WTC11 (cell line): ENCODE measurements around the gene PPIB. TPM values are rescaled to one million over a fixed set of nuclear protein-coding genes. Genes with fewer than 3 reads are reported as not detected.
A peak's percentile ranks its signal among the peaks of the same experiment; 100 is the strongest.

Source experiments
- ARID4B ChIP-seq: sonication (generic); formaldehyde crosslinking; IDR thresholded peaks from 2 replicates; pipeline ENCODE4 v1.8.0; 2023; ENCODE audit warnings: missing genetic modification reagents, mild to moderate bottlenecking, borderline replicate concordance
- CTCF ChIP-seq: fragments of 200-600 bp; IDR thresholded peaks from 2 replicates; pipeline ENCODE4 v1.8.0; 2022; ENCODE audit warnings: antibody characterized with exemption
- E2F5 ChIP-seq: sonication (generic); formaldehyde crosslinking; IDR thresholded peaks from 2 replicates; pipeline ENCODE4 v1.8.1; 2022; ENCODE audit warnings: mild to moderate bottlenecking, moderate library complexity, missing genetic modification reagents
- ETV6 ChIP-seq: sonication (generic); formaldehyde crosslinking; IDR thresholded peaks from 2 replicates; pipeline ENCODE4 v1.8.1; 2022; ENCODE audit warnings: mild to moderate bottlenecking, missing genetic modification reagents
- FOXK1 ChIP-seq: sonication (generic); formaldehyde crosslinking; IDR thresholded peaks from 2 replicates; pipeline ENCODE4 v1.8.0; 2022; ENCODE audit warnings: mild to moderate bottlenecking, moderate library complexity, missing genetic modification reagents
- FOXP4 ChIP-seq: sonication (generic); formaldehyde crosslinking; IDR thresholded peaks from 2 replicates; pipeline ENCODE4 v1.8.0; 2022; ENCODE audit warnings: mild to moderate bottlenecking, missing genetic modification reagents
- GRHL2 ChIP-seq: fragments of 250-450 bp; sonication (Bioruptor Pico); IDR thresholded peaks from 2 replicates; pipeline ENCODE4 v1.8.0; 2022; ENCODE audit warnings: mild to moderate bottlenecking, moderate library complexity; ENCODE audit not compliant: insufficient replicate concordance, severe bottlenecking
- JAZF1 ChIP-seq: fragments of 250-450 bp; sonication (Bioruptor Pico); IDR thresholded peaks from 2 replicates; pipeline ENCODE4 v1.9.0; 2021; ENCODE audit warnings: moderate library complexity, mild to moderate bottlenecking, inconsistent platforms
- KAT7 ChIP-seq: sonication (generic); formaldehyde crosslinking; IDR thresholded peaks from 2 replicates; pipeline ENCODE4 v1.8.1; 2023; ENCODE audit warnings: missing genetic modification reagents, mild to moderate bottlenecking, borderline replicate concordance
- MYBL2 ChIP-seq: sonication (generic); formaldehyde crosslinking; IDR thresholded peaks from 2 replicates; pipeline ENCODE4 v1.8.1; 2023; ENCODE audit warnings: mild to moderate bottlenecking, moderate library complexity, missing genetic modification reagents
- PRDM15 ChIP-seq: sonication (generic); formaldehyde crosslinking; IDR thresholded peaks from 2 replicates; pipeline ENCODE4 v1.8.0; 2022; ENCODE audit warnings: missing genetic modification reagents
- PRRX2 ChIP-seq: fragments of 250-450 bp; sonication (Bioruptor Pico); IDR thresholded peaks from 2 replicates; pipeline ENCODE4 v1.8.0; 2021; ENCODE audit warnings: mild to moderate bottlenecking
- SMAD3 ChIP-seq: sonication (generic); formaldehyde crosslinking; IDR thresholded peaks from 2 replicates; pipeline ENCODE4 v1.8.0; 2022; ENCODE audit warnings: missing genetic modification reagents, mild to moderate bottlenecking, borderline replicate concordance
- TEAD4 ChIP-seq: sonication (generic); formaldehyde crosslinking; IDR thresholded peaks from 2 replicates; pipeline ENCODE4 v1.8.0; 2022; ENCODE audit warnings: mild to moderate bottlenecking, missing genetic modification reagents
- TP53 ChIP-seq: sonication (generic); formaldehyde crosslinking; IDR thresholded peaks from 2 replicates; pipeline ENCODE4 v1.8.1; 2023; ENCODE audit warnings: mild to moderate bottlenecking, missing genetic modification reagents
- USF2 ChIP-seq: sonication (generic); formaldehyde crosslinking; IDR thresholded peaks from 2 replicates; pipeline ENCODE4 v1.8.1; 2023; ENCODE audit warnings: mild to moderate bottlenecking, missing genetic modification reagents, moderate library complexity
- ZNF138 ChIP-seq: sonication (generic); formaldehyde crosslinking; conservative IDR thresholded peaks from 2 replicates; pipeline ENCODE4 v1.8.1; 2022; ENCODE audit warnings: mild to moderate bottlenecking, moderate library complexity, missing genetic modification reagents
- ZNF281 ChIP-seq: sonication (generic); formaldehyde crosslinking; IDR thresholded peaks from 2 replicates; pipeline ENCODE4 v1.8.0; 2023; ENCODE audit warnings: mild to moderate bottlenecking, missing genetic modification reagents
- ZSCAN18 ChIP-seq: fragments of 250-450 bp; sonication (Bioruptor Pico); IDR thresholded peaks from 2 replicates; pipeline ENCODE4 v2.1.2; 2022; ENCODE audit warnings: mild to moderate bottlenecking, moderate library complexity
- total RNA-seq: library from RNA; stranded (reverse); gene quantifications from 3 replicates; pipeline ENCODE4 v1.2.3, GENCODE V29; 2021

PPIB gene
- total RNA-seq, 1 experiment from 2014 or later = 485 TPM

GRCh38 chr15:64151727-64152506 lies 10.9 kb downstream of the PPIB start, which contains the start of gene SNX22 (continued):
- no peak for TF ChIP-seq E2F5 (CRISPR knock-in tag)
- no peak for TF ChIP-seq USF2 (CRISPR knock-in tag)
- TF ChIP-seq JAZF1 (CRISPR knock-in tag) = no peak
- TF ChIP-seq TEAD4 (CRISPR knock-in tag) = no peak
- 0 out of 2 replicates have a peak, but pooled peaks have one; percentile 38 for TF ChIP-seq KAT7 (CRISPR knock-in tag)
- 0 out of 2 replicates have a peak, but pooled peaks have one; percentile 26 for TF ChIP-seq MYBL2 (CRISPR knock-in tag)
- 0 out of 2 replicates have a peak, but pooled peaks have one; percentile 33 for TF ChIP-seq FOXP4 (CRISPR knock-in tag)
- no peak; the same call in 1 of the 2 replicates for TF ChIP-seq ARID4B (CRISPR knock-in tag)
- no peak for TF ChIP-seq PRDM15 (CRISPR knock-in tag)
- no peak for TF ChIP-seq GRHL2 (CRISPR knock-in tag)
- TF ChIP-seq FOXK1 (CRISPR knock-in tag) = 0 out of 2 replicates have a peak, but pooled peaks have one; percentile 35
- peak; percentile 35; the same call in 1 of the 2 replicates for TF ChIP-seq ZNF138
- TF ChIP-seq ZNF281 (CRISPR knock-in tag) = no peak
- no peak for TF ChIP-seq CTCF
- no peak for TF ChIP-seq PRRX2 (CRISPR knock-in tag)
- 0 out of 2 replicates have a peak, but pooled peaks have one; percentile 19 for TF ChIP-seq TP53
- TF ChIP-seq SMAD3 (CRISPR knock-in tag) = no peak
- no peak for TF ChIP-seq ETV6 (CRISPR knock-in tag)
- TF ChIP-seq ZSCAN18 = no peak
